ENCODE data around the gene IGF2.

Gene IGF2

GRCh38 chr11:2090172-2091111 lies 48.7 kb downstream of the IGF2 start:
- DNase-seq = no peak

GRCh38 chr11:2089536-2090165 lies 49.5 kb downstream of the IGF2 start:
- no peak for DNase-seq

- DNase-seq = no peak
Observed at GRCh38 chr11:2088746-2089535, 50.2 kb downstream of the IGF2 start.

GRCh38 chr11:2088284-2088683 lies 50.9 kb downstream of the IGF2 start:
- no peak for DNase-seq

GRCh38 chr11:2086239-2087040 lies 52.7 kb downstream of the IGF2 start:
- DNase-seq = no peak

- DNase-seq = no peak
Observed at GRCh38 chr11:2085251-2086066, 53.7 kb downstream of the IGF2 start.

GRCh38 chr11:2084721-2085120 lies 54.5 kb downstream of the IGF2 start:
- DNase-seq = no peak
